H1 (cell line): ENCODE data around the gene EPHA10. TPM values are rescaled to one million over a fixed set of nuclear protein-coding genes. Genes with fewer than 3 reads are reported as not detected.

Source experiments
- BCL11A ChIP-seq, 2 experiments: IDR thresholded peaks; one replicate each; pipeline ENCODE4 v1.6.1; 2011; ENCODE audit warnings: low read depth in 2 of 2, low read length in 2 of 2, mild to moderate bottlenecking in 2 of 2
- POLR2A ChIP-seq, 2 experiments: IDR thresholded peaks; 1 replicate in 1 of 2; 2 replicates in 1 of 2; pipeline ENCODE4 v1.6.1; 2011; ENCODE audit warnings: low read depth in 2 of 2, low read length in 2 of 2, mild to moderate bottlenecking in 2 of 2; ENCODE audit errors: control extremely low read depth in 1 of 2
- SIN3A ChIP-seq, 2 experiments: IDR thresholded peaks in 1 of 2; conservative IDR thresholded peaks in 1 of 2; 2 replicates each; pipeline ENCODE4 v1.6.1; 2011 to 2012; ENCODE audit warnings: low read length in 2 of 2, improper control_type of control experiment in 1 of 2, low read depth in 1 of 2, mild to moderate bottlenecking in 1 of 2
- SUZ12 ChIP-seq: fragments of 200-600 bp; sonication (generic); IDR thresholded peaks from 2 replicates; pipeline ENCODE4 v1.6.1; 2012; ENCODE audit warnings: mild to moderate bottlenecking, inconsistent platforms, low read length, moderate library complexity, mixed read lengths
- polyA plus RNA-seq, 7 experiments: library from polyadenylated mRNA; depleted of rRNA in 3 of 7; stranded (reverse) in 5 of 7; unstranded in 2 of 7; fragments of >200 nt in 5 of 7; fragments of 200-250 nt in 2 of 7; gene quantifications; 1 replicate in 5 of 7; 2 replicates in 1 of 7; 4 replicates in 1 of 7; pipeline versions ENCODE4 v1.2.1 to v1.2.3, GENCODE V29; 2011 to 2013; ENCODE audit warnings: missing spikeins in 2 of 7, mixed read lengths in 2 of 7
- total RNA-seq: library from RNA; stranded (reverse); fragmentation: NEBNext Ultra II Directional; extraction: Animal tissue kit (Norgen Biotek cat#: 25700); gene quantifications from 2 replicates; pipeline ENCODE4 v1.2.1, GENCODE V29; 2021
- TF ChIP-seq, protein P1 (sequence below): IDR thresholded peaks from 2 replicates; pipeline ENCODE4 v1.6.1; 2012; ENCODE audit warnings: inconsistent platforms

The EPHA10 gene
- total and polyA plus RNA-seq, 2 of the 8 experiments (the other 6 are each of a cell fraction or from before 2014, with no cell fraction given) = 0.54 to 1.0 TPM

DNA sequence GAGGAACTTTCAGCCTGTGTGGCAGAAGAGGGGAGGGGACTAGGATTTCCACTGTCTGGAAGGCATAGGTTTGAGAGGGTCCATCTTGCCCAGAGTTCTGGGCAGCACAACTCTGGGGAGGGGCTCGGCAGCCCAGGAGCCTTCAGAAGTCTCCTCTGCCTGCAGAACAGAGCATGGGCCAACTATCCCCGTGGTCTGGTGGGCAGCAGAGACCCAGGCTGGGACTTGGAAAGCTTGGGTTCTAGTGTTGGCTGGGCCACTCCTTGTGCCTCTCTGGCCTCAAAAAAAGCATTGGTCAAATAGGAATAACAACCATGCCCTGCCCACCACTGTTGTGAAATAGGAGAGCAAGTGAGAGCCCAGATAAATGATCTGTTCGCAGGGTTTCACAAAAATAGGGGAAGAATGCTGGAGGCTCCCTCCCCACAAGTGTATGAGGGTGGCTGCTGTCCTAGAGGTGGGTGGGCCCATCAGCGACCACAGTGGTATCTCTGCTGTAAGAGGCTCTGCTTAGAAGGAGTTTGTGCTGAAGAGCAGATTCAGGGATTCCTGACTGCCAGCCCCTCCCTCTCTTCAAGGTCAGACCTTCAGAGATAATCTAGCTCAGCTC lies 8.9 kb downstream of the EPHA10 start (continued):
- TF ChIP-seq POLR2A (IDR thresholded peaks at IDR 0.05; ENCODE audit: control extremely low read depth in 1 of 2, low read depth in 2 of 2, low read length in 2 of 2) (no peak), SIN3A (conservative IDR thresholded peaks at IDR 0.05 in 1 of 2, IDR thresholded peaks at IDR 0.05 in 1 of 2; ENCODE audit: low read depth in 1 of 2, low read length in 2 of 2) (no peak), BCL11A (IDR thresholded peaks at IDR 0.05; ENCODE audit: low read depth in 2 of 2, low read length in 2 of 2) (no peak), SUZ12 (no peak)
- TF ChIP-seq, protein P1, sequence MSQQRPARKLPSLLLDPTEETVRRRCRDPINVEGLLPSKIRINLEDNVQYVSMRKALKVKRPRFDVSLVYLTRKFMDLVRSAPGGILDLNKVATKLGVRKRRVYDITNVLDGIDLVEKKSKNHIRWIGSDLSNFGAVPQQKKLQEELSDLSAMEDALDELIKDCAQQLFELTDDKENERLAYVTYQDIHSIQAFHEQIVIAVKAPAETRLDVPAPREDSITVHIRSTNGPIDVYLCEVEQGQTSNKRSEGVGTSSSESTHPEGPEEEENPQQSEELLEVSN = no peak
